Prostate gland (tissue), 2 donors: ENCODE results near the gene STARD9.

Experiments used
- CTCF ChIP-seq, 4 experiments: fragments of 200-600 bp in 2 of 4; fragments of 450-650 bp in 2 of 4; sonication (generic) in 2 of 4; IDR thresholded peaks; 1 replicate in 3 of 4; 2 replicates in 1 of 4; pipeline ENCODE4 v1.5.1; 2016 to 2019; ENCODE audit warnings: antibody characterized with exemption in 4 of 4, mild to moderate bottlenecking in 2 of 4, moderate library complexity in 2 of 4
- POLR2A ChIP-seq: fragments of 450-650 bp; IDR thresholded peaks from one replicate; pipeline ENCODE4 v1.6.1; 2016; ENCODE audit warnings: antibody characterized with exemption, mild to moderate bottlenecking
- POLR2AphosphoS5 ChIP-seq: sonication (generic); formaldehyde crosslinking; IDR thresholded peaks from one replicate; pipeline ENCODE4 v1.6.1; 2017; ENCODE audit warnings: antibody characterized with exemption

GRCh38 chr15:42616107-42616506, 40.7 kb downstream of the STARD9 start:
- TF ChIP-seq CTCF (IDR thresholded peaks at IDR 0.05), result no peak
- no peak for TF ChIP-seq POLR2AphosphoS5
- TF ChIP-seq POLR2A, result no peak
